Heart right ventricle (tissue), 16 donors: ENCODE data around the gene NPFFR1. TPM values are rescaled to one million over a fixed set of nuclear protein-coding genes. Genes with fewer than 3 reads are reported as not detected.

Experiments
- ATAC-seq, 8 donors: fragments of 200-7000 bp; cut with Tn5 transposase; one replicate each; pipeline ENCODE4 v1.9.1; 2020; ENCODE audit warnings: mild to moderate bottlenecking in 8 of 8, moderate library complexity in 8 of 8, moderate number of reproducible peaks in 1 of 8
- DNase-seq, 2 donors: peaks; one replicate each; pipeline ENCODE4 v3.0.0-alpha.2; 2020
- H3K27ac ChIP-seq, 10 donors: fragments of 200-600 bp; sonication (generic) in 2 of 10; one replicate each; pipeline versions ENCODE4 v1.5.0 to v1.8.0; 2020 to 2022; ENCODE audit warnings: mild to moderate bottlenecking in 3 of 10
- H3K27me3 ChIP-seq, 7 donors: fragments of 200-600 bp; one replicate each; pipeline ENCODE4 v1.8.0; 2021 to 2022; ENCODE audit warnings: mild to moderate bottlenecking in 2 of 7
- H3K36me3 ChIP-seq, 9 donors: fragments of 200-600 bp; sonication (generic) in 1 of 9; one replicate each; pipeline versions ENCODE4 v1.5.0 to v1.8.0; 2020 to 2022; ENCODE audit warnings: mild to moderate bottlenecking in 2 of 9
- H3K4me1 ChIP-seq, 9 donors: fragments of 200-600 bp; sonication (generic) in 1 of 9; one replicate each; pipeline versions ENCODE4 v1.5.0 to v1.8.0; 2020 to 2022; ENCODE audit warnings: mild to moderate bottlenecking in 4 of 9
- H3K4me3 ChIP-seq, 10 donors: fragments of 200-600 bp; sonication (generic) in 2 of 10; one replicate each; pipeline versions ENCODE4 v1.5.0 to v1.8.0; 2020 to 2022; ENCODE audit warnings: mild to moderate bottlenecking in 7 of 10, moderate library complexity in 2 of 10
- H3K9me3 ChIP-seq, 11 donors: fragments of 200-600 bp in 10 of 11; sonication (generic) in 2 of 11; one replicate each; pipeline versions ENCODE4 v1.5.0 to v1.8.0; 2013 to 2022; ENCODE audit warnings: mild to moderate bottlenecking in 2 of 11, control low read depth in 1 of 11, moderate library complexity in 1 of 11
- CTCF ChIP-seq, 9 donors: fragments of 200-600 bp; sonication (generic) in 2 of 9; IDR thresholded peaks; one replicate each; pipeline versions ENCODE4 v1.5.0 to v1.8.0; 2021 to 2022; ENCODE audit warnings: antibody characterized with exemption in 9 of 9, mild to moderate bottlenecking in 5 of 9, moderate library complexity in 1 of 9
- WGBS, 2 donors: extraction: QIAGEN DNeasy Blood & Tissue Kit; methylation state at CpG; one replicate each; pipeline ENCODE4 v1.1.7; 2013; ENCODE audit warnings: inconsistent platforms in 1 of 2; 5-methylcytosine and 5-hydroxymethylcytosine counted together
- intact Hi-C, 10 donors: fragments of 100-400 bp; cut with DNase I; formaldehyde crosslinking; loops; one replicate each; pipeline versions ENCODE4 v1.11.1 to v1.14.2; 2022
- polyA plus RNA-seq, 2 donors: library from polyadenylated mRNA; stranded (reverse); fragments of 200-250 nt; gene quantifications; one replicate each; pipeline ENCODE4 v1.2.3, GENCODE V29; 2013
- total RNA-seq, 10 donors: library from RNA; stranded (reverse); fragmentation: NEBNext Ultra II Directional in 3 of 10; extraction: Animal tissue kit (Norgen Biotek cat#: 25700) in 3 of 10; gene quantifications; one replicate each; pipeline versions ENCODE4 v1.2.1 to v1.2.4, GENCODE V29; 2021 to 2023
- donor health status: Arrhythmogenic right ventricular cardiomyopathy.
- donor health status: ischemic (EF 13 %, LVEDD 7.1; RV severe dilation, severe dysfunction).
- donor health status: healthy with polysubstance abuse.
- donor health status: DM: no; HTN: yes; CAD: no.
- donor health status: DM: no; HTN: no; CAD: no.
- donor health status: ischemic (EF 25% LVEDD 6.9; RV normal size, moderate dysfunction).
- donor health status: ischemic (EF 25% LVEDD 5.7; RV mildly dilated, moderate dysfunction).
- donor health status: healthy.
- donor health status: DM: yes; HTN: yes; CAD: no.
- donor health status: Ischemic cardiomyopathy.
- donor health status: ischemic (EF 35%, LVEDD 5.7; RV mildly dilated, moderate dysfunction).
- donor health status: nonischemic (EF 11% LVEDD 7.7; RV severe dilation, severe dysfunction).
- donor health status: DM: yes; HTN: yes; CAD: no.
- donor health status: PGD.
- donor health status: ischemic (EF 29% LVEDD 5.4; RV normal size, mild dysfunction).
- donor health status: nonischemic (EF 23%, LVEDD 6.1; RV moderate dilation, normal function).

The NPFFR1 gene
- total and polyA plus RNA-seq, 12 donors = 0.07 TPM; not detected in 11

- Histone ChIP-seq H3K4me3 (no peak overlapping the region), H3K9me3 (no peaks in the 10 kb centered on the region), H3K27ac (no peak overlapping the region), H3K4me1 (no peaks in the 10 kb centered on the region), H3K27me3 (no peaks in the 10 kb centered on the region), H3K36me3 (peaks cover 0 to 99% (median 34%) of the 10 kb centered on the region in 9 donors)
- no peak for ATAC-seq
- no peak for TF ChIP-seq CTCF (IDR thresholded peaks at IDR 0.05)
- intact Hi-C loops = no loop called here
- no peak for DNase-seq
- 96% methylated on average over 5 of the region's 5 CpGs for WGBS, 2 donors
Measured at GRCh38 chr10:70206762-70207161, 77.0 kb downstream of the NPFFR1 start.

- Histone ChIP-seq H3K27me3 (no peaks in the 10 kb centered on the region), H3K4me3 (no peak overlapping the region), H3K27ac (no peak overlapping the region), H3K4me1 (no peaks in the 10 kb centered on the region), H3K9me3 (peaks cover 0 to 9% (median 0%) of the 10 kb centered on the region in 11 donors), H3K36me3 (peaks cover 0 to 87% (median 26%) of the 10 kb centered on the region in 9 donors)
- 97 to 99% methylated on average over 1 of the region's 1 CpG for WGBS, 2 donors
- TF ChIP-seq CTCF (IDR thresholded peaks at IDR 0.05) = no peak
- no peak for ATAC-seq
- intact Hi-C loops = no loop called here
- DNase-seq = no peak
Measured at GRCh38 chr10:70201105-70201504, 82.7 kb downstream of the NPFFR1 start.

- 95 to 97% methylated on average over 5 of the region's 5 CpGs for WGBS, 2 donors
- Histone ChIP-seq H3K4me1 (peaks cover 0 to 11% (median 0%) of the 10 kb centered on the region in 9 donors), H3K9me3 (peaks cover 0 to 9% (median 0%) of the 10 kb centered on the region in 11 donors), H3K27ac (no peak overlapping the region), H3K36me3 (peaks cover 0 to 64% (median 20%) of the 10 kb centered on the region in 9 donors), H3K4me3 (no peak overlapping the region), H3K27me3 (no peaks in the 10 kb centered on the region)
- TF ChIP-seq CTCF (IDR thresholded peaks at IDR 0.05) = no peak
- ATAC-seq = no peak
- intact Hi-C loops = no loop called here
- DNase-seq = no peak
Measured at GRCh38 chr10:70198696-70199466, 84.9 kb downstream of the NPFFR1 start.

Other genes with a start within 250 kb of the NPFFR1 start
- gene MACROH2A2, start 231.2 kb downstream of the NPFFR1 start, total RNA-seq = 10 to 100 TPM; 10.0 to 17.5 (median 13.3) TPM
- gene MACROH2A2, start 231.2 kb downstream of the NPFFR1 start, polyA plus RNA-seq = 10 to 100 TPM; 10.3 to 12.3 TPM
- 10 to 100 TPM; 14.1 to 22.9 (median 17.5) TPM for gene AIFM2, start 151.2 kb downstream of the NPFFR1 start, total RNA-seq
- gene AIFM2, start 151.2 kb downstream of the NPFFR1 start, polyA plus RNA-seq = 10 to 100 TPM; 20.6 to 27.0 TPM
- gene TYSND1, start 137.3 kb downstream of the NPFFR1 start, total RNA-seq = 1 to 10 TPM; 3.5 to 6.5 (median 4.6) TPM
- gene TYSND1, start 137.3 kb downstream of the NPFFR1 start, polyA plus RNA-seq = 1 to 10 TPM; 2.6 to 6.1 TPM
- 100 to 1,000 TPM in 4 of 10 donors, 10 to 100 TPM in 6; 67.5 to 118 (median 97.5) TPM for gene SAR1A, start 113.5 kb downstream of the NPFFR1 start, total RNA-seq
- 10 to 100 TPM; 29.4 to 46.7 TPM for gene SAR1A, start 113.5 kb downstream of the NPFFR1 start, polyA plus RNA-seq
- gene PPA1, start 50.6 kb downstream of the NPFFR1 start, total RNA-seq = 100 to 1,000 TPM in 2 of 10 donors, 10 to 100 TPM in 8; 47.1 to 139 (median 69.9) TPM
- gene PPA1, start 50.6 kb downstream of the NPFFR1 start, polyA plus RNA-seq = 100 to 1,000 TPM in 1 of 2 donors, 10 to 100 TPM in 1; 53.3 to 111 TPM
- gene LRRC20, start 98.6 kb upstream of the NPFFR1 start, total RNA-seq = 10 to 100 TPM; 39.9 to 73.8 (median 58.2) TPM
- gene LRRC20, start 98.6 kb upstream of the NPFFR1 start, polyA plus RNA-seq = 10 to 100 TPM; 11.0 to 13.8 TPM
- gene EIF4EBP2, start 120.1 kb upstream of the NPFFR1 start, total RNA-seq = 100 to 1,000 TPM in 3 of 10 donors, 10 to 100 TPM in 7; 70.1 to 128 (median 81.9) TPM
- 10 to 100 TPM; 17.3 to 18.6 TPM for gene EIF4EBP2, start 120.1 kb upstream of the NPFFR1 start, polyA plus RNA-seq
- gene NODAL, start 157.7 kb upstream of the NPFFR1 start, total RNA-seq = under 1 TPM in 1 of 10 donors, not detected in 9; 0.29 TPM
- under 1 TPM in 1 of 2 donors, not detected in 1; 0.04 TPM for gene NODAL, start 157.7 kb upstream of the NPFFR1 start, polyA plus RNA-seq
- gene PALD1, start 194.8 kb upstream of the NPFFR1 start, total RNA-seq = 10 to 100 TPM in 1 of 10 donors, 1 to 10 TPM in 9; 4.8 to 10.3 (median 6.1) TPM
- 1 to 10 TPM; 4.1 to 5.6 TPM for gene PALD1, start 194.8 kb upstream of the NPFFR1 start, polyA plus RNA-seq